HG03095 (cell line): ENCODE measurements around the gene ALPL.

Experiments used
- ATAC-seq: cut with Tn5 transposase; IDR thresholded peaks from one replicate; pipeline ENCODE4 v1.9.1; 2021; ENCODE audit warnings: moderate library complexity; ENCODE audit not compliant: unreplicated experiment

ALPL gene

DNA sequence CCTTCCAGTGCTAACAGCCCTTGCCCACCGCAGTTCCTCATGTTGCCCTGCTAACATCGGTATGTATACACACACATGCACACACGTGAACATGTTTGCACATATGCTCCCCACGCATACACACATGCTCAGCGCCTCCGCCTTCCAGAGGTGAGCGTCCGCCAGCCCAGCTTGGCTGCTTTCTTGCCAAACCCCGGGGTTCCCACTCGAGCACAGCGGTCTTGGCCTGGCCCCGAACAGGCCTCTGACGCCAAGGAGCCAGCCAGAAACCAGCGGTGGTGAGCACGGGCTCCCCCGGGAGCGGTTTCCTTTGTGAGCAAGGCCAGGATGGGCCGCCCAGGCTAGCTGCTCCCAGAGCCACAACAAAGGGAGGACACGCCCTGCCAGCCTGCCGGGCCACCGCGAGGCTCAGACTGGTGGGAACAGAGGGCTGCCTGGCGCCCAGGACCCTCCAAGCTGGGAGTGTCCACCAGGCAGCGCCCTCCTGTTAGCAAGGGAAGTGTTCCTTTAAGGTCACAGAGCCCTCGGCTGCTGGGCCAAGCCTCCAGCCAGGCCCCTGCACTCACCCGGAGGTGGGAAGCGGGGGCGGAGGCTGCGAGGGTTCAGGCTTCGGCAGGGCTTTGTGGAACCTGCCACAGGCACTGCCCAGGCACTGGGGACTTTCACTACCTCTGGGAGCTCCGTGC, 65.4 kb downstream of the ALPL start:
- ATAC-seq = no peak

DNA sequence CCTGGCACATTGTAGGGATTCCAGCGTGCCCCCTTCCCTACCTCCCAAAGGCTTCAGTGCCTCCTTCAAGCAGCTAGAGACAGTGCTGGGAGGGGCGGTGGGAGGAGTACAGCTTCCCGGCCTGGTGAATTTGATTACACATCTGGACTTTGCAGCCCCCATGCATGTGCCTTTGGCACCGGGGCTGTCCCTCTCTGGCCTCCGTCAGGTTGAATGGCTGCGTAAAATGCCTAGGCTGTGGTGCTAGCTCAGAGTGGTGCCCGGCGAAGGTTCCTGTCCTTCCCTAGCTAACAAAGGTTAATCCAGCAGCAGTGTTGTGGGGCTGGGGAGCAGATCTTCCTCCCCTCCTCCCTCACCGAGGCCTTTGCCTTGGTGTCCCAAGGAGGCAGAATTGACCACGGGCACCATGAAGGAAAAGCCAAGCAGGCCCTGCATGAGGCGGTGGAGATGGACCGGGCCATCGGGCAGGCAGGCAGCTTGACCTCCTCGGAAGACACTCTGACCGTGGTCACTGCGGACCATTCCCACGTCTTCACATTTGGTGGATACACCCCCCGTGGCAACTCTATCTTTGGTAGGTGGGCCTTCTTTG, 66.2 kb downstream of the ALPL start:
- ATAC-seq = no peak

DNA sequence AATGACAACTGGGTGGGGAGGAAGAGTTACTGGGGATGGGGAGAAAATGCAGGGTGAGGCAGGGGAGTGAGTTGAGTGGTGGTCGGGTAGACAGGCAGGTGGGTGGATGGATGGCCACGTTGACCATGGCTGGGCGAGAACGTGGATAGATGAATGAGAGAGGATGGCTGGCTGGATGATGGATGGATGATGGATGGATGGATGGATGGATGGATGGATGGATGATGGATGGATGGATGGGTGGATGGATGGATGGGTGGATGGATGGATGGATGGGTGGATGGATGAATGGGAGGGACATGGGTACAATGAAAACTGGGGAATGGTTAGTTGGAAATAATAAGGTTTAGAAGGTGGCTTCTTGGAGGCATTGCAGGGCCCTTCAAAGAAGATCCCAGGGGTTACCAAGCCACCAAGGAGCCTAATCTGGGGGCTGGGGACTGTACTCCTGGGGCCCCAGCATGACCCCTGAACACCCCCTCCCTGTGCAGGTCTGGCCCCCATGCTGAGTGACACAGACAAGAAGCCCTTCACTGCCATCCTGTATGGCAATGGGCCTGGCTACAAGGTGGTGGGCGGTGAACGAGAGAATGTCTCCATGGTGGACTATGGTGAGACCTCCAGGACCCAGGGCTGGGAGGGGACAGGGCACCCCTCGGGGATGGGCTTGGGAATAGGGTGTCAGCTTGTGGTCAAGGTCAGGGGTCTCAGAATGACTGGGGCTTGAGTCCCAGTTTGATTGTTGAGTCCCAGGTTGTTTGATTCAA, 67.0 kb downstream of the ALPL start:
- ATAC-seq = no peak

DNA sequence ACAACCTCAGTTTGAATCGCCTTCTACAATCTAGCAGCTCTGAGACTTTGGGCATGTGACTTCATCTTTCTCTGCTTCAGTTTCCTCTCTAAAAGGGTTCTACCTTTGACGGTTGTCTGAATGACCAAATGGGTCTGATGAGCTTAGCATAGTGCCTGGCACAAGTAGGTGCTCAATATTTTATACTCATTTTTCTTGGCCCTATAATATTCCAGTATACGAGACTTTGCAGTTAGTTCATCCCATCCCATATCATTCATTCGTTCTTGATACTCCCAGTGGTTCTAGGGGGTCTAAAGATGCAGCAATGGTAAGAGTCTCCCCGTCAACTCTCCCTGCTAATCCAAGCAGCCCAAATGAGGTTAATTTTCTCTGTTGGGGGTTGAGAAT, 67.6 kb downstream of the ALPL start:
- ATAC-seq = no peak

DNA sequence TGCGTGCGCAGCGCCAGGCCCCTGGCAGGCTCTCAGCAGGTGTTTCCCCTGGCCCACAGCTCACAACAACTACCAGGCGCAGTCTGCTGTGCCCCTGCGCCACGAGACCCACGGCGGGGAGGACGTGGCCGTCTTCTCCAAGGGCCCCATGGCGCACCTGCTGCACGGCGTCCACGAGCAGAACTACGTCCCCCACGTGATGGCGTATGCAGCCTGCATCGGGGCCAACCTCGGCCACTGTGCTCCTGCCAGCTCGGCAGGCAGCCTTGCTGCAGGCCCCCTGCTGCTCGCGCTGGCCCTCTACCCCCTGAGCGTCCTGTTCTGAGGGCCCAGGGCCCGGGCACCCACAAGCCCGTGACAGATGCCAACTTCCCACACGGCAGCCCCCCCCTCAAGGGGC, 68.1 kb downstream of the ALPL start:
- ATAC-seq = no peak

DNA sequence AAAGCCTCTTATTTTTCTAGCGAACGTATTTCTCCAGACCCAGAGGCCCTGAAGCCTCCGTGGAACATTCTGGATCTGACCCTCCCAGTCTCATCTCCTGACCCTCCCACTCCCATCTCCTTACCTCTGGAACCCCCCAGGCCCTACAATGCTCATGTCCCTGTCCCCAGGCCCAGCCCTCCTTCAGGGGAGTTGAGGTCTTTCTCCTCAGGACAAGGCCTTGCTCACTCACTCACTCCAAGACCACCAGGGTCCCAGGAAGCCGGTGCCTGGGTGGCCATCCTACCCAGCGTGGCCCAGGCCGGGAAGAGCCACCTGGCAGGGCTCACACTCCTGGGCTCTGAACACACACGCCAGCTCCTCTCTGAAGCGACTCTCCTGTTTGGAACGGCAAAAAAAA, 68.7 kb downstream of the ALPL start:
- no peak for ATAC-seq

DNA sequence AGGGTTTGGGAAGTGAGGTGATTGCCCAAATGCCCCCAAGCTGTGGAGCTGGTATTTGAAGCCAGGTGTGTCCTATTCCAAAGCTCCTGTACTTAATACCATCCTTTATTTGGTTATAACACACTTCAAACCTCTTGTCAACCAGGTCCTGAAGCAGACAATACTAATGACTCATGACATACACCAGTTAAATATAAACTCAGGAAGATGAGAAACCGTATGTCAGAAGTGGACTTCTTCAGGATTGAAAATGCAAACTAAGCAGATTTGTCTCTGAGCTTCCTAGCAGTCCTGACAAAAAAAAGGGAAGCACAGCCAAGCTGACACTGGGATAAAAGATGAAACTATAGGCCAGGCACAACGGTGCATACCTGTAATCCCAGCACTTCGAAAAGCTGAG, 70.6 kb downstream of the ALPL start:
- no peak for ATAC-seq

DNA sequence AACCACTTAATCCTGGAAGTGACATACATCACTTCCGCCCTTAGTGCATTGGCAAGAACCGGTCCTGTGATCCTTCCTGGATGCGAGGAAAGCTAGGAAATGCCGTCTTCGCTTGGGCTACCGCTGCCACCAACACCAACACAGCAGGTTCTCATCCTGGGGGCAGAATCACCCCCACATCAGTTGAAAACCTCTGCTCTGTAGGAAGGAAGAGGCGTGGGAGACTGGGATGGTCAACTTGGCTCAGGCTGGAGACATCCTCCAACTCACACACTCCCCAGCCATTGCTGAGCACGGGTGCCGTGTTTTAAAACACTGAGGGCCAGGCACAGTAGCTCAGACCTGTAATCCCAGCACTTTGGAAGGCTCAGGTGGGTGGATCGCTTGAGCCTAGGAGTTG, 74.9 kb downstream of the ALPL start:
- no peak for ATAC-seq

DNA sequence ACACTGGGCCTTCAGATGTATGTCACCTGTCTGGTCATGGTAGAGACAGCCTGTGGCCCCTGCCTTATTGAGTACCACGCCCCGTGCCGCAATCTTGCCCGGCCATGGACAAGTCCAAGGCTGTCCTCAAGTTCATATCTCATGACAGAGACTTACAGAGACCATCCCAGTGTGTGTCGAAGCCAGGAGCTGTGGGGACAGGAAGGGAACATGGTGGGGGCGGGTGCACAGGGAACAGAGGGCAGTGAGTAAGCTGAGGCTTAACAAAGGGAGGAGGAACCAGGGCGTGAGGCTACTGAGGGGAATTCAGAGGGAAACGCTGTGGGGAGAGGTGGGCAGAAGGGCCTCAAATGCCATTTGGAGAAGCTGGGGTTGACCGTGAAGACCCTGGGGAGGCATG, 75.8 kb downstream of the ALPL start:
- no peak for ATAC-seq

DNA sequence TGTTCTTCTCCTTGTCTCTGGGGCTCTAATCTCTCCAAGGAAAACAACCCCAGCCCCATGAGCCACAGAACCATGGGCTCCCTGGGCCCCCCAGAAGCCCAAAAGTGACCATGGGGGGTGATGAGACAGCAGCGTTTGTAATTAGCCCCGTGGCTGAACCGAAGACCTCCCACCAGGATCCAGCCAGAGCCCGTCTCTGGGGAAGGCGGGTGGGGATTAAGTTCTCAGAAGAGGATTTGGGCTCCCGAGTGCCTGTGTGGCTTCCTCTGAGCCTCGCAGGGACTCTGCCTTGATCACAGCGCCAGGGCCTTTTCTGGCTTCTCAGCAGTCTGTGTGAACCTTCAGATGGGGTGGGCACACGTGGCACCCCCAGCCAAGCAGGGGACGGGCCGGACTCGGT, 77.0 kb downstream of the ALPL start:
- no peak for ATAC-seq

DNA sequence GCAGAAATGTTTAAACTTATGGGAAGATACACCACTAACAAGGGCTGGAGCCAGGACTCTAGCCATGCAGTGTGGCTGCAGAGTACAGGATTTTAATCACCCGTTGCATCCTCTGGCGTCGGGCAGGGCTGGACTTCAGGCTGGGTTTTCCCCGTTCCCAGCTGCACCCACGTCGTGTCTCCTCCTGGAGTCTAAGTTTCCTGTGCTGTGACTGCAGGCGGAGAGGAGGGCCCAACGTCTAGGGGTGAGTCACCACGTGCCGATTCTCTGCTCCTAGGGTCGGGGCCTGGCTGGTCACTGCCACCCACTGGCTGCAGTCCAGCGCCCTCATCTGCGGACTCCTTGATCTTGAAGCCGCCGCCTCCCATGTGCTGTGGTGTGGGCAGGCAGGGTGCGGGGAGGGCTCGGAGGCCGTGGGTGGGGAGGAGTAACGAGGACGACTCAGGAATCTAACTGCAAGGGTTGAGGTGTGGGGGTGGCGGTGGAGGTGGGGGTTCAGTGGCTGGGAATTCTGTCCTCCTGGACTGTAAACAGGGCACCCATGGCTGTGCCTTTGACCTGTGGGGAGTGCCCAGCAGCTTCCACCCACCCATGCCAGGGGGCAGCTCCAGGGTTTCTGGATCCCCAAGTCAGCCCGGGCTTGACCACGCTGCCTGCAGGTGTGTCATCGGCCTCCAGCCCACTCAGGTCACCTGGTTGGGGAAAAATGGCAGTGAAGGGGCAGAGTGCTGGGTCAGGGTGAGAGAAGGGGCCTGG, 77.8 kb downstream of the ALPL start:
- no peak for ATAC-seq

DNA sequence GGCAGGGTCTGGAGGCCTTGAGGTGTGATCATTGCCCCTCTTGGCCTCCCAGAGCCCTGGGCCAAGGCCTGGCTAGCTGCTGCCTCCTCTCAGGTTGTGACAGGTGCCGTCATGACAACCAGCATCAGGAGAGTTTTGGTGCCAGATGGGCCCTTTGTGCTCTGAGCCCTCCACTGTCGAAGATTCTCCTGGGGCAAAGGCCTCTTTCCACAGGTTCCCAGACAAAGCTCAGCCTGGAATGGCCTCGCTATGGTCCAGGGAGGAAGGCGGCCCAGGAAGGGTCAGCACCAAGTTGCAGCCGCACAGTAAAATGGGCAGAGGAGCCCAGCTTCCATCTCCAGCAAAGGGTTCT, 78.4 kb downstream of the ALPL start:
- no peak for ATAC-seq

DNA sequence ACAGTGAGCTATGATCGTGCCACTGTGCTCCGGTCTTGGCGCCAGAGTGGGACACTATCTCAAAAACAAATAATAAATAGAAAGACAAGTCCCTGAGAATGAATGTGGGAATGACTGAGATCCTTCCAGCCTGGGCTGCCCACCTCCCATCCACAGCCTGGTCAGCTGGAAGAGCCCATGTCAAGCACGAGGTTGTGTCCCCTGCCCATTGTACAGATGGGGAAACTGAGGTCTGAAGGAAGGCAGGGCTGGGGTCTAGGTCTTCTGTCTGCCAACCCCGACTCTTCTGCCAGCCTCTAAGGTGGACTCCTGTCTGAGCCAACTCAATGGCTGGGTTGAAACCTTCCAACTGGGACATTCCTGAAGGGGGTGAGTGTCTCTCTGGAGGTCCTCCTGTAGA, 80.4 kb downstream of the ALPL start:
- no peak for ATAC-seq

DNA sequence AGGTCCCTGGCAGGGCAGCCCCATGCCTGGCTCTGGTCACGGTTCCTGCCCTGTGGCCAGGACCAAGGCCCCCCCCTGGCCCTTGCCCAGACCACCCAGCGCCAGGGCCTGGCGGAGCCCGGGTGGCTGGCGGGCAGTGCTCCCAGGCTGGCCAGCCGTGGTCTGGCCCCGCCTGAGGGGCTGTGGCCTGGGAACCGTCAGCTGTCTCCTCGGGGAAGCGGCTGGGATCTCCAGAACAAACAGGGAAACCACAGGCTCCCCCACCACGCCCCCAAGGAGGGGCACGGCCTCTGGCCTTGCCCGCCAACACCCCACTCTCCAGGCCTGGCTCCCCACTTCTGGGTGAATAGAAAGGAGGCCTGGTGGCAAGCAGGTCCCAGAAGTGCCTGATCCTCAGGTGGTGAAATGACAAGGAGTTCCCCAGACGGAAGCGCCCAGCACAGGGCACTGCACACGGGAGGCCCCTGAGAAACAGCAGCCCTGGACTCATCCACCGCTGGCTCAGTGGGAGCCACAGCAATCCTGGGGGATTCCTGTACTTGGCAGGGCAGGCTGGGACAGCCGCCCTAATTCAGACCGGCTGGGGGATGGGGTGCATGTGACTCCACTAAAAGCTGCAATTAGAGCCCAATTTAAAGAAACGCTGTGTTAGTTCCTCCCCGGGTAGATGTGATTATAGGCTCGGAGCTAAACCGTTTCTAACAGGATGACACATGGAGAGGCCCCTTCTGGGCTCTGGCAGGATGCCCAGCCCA, 81.1 kb downstream of the ALPL start:
- ATAC-seq = no peak

DNA sequence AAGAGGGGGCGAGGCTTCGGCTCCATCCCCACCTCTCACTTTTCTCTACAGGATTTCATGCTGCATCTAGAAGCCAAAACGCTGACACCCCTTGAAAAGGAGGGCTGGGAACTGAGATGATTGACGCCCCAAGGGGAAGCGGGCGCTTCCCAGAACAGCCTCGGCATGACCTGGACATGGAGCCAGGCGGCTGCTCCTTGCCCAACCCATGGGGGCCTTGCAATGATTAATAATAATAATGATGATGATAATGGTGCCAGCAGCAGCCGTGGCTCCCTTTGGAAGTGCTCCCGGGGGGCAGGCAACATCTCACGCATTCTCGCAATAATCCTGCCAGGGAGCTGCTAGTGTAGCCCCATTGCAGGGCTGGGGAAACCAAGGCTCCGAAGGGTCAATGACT, 81.7 kb downstream of the ALPL start:
- ATAC-seq = no peak

DNA sequence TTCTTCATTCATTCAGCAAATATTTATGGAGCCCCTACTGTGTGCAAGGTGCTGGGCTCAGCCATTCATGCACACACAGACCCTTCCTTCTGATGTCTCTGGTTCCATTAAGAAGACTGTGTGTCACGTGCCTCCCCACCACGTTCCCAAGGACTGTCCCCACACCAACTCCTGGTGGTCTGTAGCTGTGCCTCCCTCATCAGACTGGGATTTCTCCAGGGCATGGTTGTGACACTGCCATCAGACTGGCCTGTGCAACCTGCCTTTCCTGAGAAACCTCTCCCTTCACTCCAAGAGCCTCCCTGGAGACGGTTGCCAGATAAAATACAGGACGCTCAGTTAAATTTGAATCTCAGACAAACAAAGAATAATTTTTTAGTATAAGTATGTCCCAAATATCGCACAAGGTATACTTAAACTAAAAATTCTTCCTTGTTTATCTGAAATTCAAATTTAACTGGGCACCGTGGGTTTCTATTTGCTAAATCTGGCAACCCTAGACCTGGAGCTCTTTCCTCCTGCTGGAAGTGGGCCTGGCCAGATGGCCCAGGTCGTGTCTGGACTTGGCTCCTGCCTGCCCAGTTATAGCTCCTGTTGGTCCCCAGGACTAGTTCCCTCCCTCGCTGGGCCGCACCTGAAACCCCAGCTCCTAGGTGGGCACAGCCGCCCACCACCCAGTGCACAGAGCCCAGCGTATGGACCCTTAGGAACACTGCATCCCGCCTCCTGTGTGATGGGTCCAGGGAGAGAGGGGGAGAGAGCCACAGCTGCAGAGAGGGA, 83.1 kb downstream of the ALPL start:
- no peak for ATAC-seq

DNA sequence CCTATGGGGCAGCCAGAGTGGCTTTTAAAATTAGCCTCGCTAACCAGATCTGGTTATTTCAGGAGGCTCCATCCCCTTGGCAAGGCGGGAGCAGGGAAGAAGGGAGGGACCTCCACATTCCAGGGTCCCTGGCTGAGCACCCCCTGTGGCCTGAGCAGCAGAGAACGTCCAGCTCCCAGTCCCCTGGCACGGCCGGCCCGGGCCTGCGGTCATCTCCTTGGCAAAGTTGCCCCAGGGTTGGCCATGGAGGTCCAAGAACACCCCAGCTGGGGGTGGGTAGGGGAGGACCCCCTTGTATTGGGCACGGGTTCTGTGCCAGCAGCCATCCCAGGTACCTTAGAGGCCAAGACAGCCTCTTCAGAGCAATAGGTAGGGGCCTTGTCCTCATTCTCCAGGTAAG, 84.0 kb downstream of the ALPL start:
- no peak for ATAC-seq

DNA sequence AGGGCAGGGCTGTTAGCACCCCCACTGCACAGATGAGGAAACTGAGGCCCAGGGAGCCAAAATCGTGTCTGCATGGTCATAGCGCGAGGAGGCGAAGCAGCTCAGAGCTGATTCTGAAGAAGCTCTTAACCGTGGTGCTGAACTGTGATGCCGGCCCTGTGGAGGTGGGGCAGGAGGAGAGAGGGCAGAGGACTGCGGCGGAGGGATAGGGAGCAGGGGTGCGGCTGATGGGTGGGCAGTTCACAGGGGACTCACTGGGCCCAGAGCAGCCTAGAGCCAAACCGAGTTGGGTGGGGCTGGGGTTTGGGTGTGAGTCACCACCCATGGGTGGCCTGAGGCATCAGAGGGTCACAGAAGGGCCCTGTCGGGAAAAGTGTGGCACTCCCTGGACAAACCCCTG, 85.3 kb downstream of the ALPL start:
- ATAC-seq = no peak

DNA sequence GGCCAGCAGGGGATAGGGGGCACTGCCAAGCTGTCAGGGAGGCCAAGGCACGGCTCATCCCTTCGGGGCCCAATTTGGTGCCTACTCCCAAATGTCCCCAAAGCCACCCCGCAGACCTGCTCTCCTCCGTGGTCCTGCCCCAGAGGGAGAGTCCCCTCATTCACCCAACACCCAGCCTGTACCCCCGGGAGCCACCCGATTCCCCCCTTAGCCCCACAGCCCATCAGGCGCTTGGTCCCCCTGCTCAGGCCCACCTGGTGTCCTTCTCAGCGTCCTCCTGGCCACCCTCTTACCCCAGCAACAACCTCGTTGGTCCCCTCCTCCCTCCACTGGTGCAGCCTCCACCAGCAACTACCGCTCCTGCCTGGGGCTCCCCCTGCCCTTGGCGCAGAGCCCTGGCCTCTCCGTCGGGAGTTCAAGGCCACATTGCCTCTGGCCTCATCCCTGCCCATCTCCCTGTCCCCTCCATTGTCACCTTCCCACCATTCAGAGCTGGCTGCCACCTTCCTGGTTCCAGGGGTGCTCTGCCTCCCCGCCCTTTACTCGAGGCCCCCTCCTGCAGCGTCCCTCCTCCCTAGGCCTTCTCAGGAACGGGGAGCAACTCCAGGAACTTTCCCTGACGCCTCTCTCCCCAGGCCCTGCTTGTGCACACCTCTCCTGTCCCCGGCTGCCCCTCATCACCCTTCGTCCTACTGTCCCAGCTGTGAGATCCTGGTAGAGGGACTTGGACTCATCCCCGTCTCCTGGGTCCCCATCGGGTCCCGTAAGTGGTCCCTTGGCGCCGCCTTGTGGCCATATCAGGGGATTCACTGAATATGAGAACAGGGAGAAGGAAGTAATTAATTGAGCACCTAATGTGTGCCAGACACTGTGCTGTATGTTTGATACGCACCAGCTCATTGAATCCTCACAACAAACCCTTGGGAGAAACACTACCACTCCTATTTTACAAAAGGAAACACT, 86.0 kb downstream of the ALPL start:
- ATAC-seq = no peak
